HG03571 (cell line): Measurements from ENCODE around the gene GLA.

Source experiments
- ATAC-seq: cut with Tn5 transposase; IDR thresholded peaks from one replicate; pipeline ENCODE4 v1.9.1; 2021; ENCODE audit not compliant: unreplicated experiment

Gene GLA

GRCh38 chrX:101398694-101399093 lies 9.0 kb downstream of the GLA start:
- ATAC-seq = no peak

- ATAC-seq = no peak
Measured at GRCh38 chrX:101397779-101398178, 9.9 kb downstream of the GLA start.

GRCh38 chrX:101395789-101396188 lies 11.9 kb downstream of the GLA start:
- ATAC-seq = no peak

GRCh38 chrX:101394372-101394771 lies 13.4 kb downstream of the GLA start:
- ATAC-seq = no peak

- no peak for ATAC-seq
Measured at GRCh38 chrX:101393530-101394305, 14.0 kb downstream of the GLA start.

GRCh38 chrX:101391831-101392230 lies 15.9 kb downstream of the GLA start:
- ATAC-seq = no peak

GRCh38 chrX:101390664-101391525 lies 16.8 kb downstream of the GLA start, which contains the start of gene RPL36A:
TSS of gene RPL36A (plus strand) at chrX:101391011. CDS start at chrX:101391044, 33 bp downstream.
- peak; percentile 82 for ATAC-seq

- no peak for ATAC-seq
Measured at GRCh38 chrX:101388604-101389003, 19.1 kb downstream of the GLA start.

- ATAC-seq = no peak
Measured at GRCh38 chrX:101386542-101386885, 21.2 kb downstream of the GLA start.

- ATAC-seq = peak; percentile 56
Measured at GRCh38 chrX:101385795-101386541, 21.8 kb downstream of the GLA start, which contains the start of gene BTK. TSS of gene BTK (minus strand) at chrX:101386191. CDS start at chrX:101375284, 10,907 bp downstream.

- ATAC-seq = no peak
Measured at GRCh38 chrX:101385026-101385684, 22.6 kb downstream of the GLA start.

- ATAC-seq = peak; percentile 70
Measured at GRCh38 chrX:101383679-101384205, 24.0 kb downstream of the GLA start.

- ATAC-seq = no peak
Measured at GRCh38 chrX:101377547-101377946, 30.2 kb downstream of the GLA start.

- ATAC-seq = peak; percentile 78
Measured at GRCh38 chrX:101370888-101371504, 36.7 kb downstream of the GLA start.

- ATAC-seq = no peak
Measured at GRCh38 chrX:101369687-101370086, 38.0 kb downstream of the GLA start.

- no peak for ATAC-seq
Measured at GRCh38 chrX:101368800-101369199, 38.9 kb downstream of the GLA start.

- no peak for ATAC-seq
Measured at GRCh38 chrX:101365301-101365795, 42.4 kb downstream of the GLA start.

- no peak for ATAC-seq
Measured at GRCh38 chrX:101362757-101363156, 45.0 kb downstream of the GLA start.

GRCh38 chrX:101362116-101362515 lies 45.6 kb downstream of the GLA start:
- no peak for ATAC-seq

- ATAC-seq = no peak
Measured at GRCh38 chrX:101360390-101360789, 47.3 kb downstream of the GLA start.
